GM12801 (cell line): Measurements from ENCODE around the gene OSBPL6.

Source experiments
- TF ChIP-seq, protein P1 (sequence below): IDR thresholded peaks from one replicate; pipeline ENCODE4 v1.5.1; 2011; ENCODE audit warnings: control low read depth; ENCODE audit not compliant: insufficient read length; ENCODE audit errors: extremely low read depth

OSBPL6 gene

DNA sequence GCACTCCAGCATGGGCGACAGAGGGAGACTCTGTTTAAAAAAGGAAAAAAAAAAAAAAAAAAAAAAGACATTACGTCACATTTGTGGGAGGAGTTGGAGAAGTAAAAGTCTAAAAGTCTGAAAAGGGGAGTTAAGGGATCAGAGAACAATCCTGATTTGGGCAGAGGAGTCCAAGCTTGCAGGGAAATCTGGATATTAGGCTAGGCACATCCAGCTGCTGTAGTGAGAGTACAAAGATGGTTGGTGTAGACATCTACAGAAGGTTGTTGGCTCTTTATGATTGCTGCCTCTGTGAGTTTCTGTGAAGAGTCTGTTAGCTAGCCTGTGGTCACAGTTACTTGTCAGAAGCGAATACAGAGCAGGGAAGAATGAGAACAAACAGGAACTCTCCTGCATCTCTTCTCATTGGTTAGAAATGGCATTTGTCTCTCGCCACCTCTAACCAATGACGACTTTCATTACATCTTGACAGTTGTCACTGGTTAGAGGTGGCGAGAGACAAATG lies 3.3 kb upstream of the OSBPL6 start:
- TF ChIP-seq, protein P1, sequence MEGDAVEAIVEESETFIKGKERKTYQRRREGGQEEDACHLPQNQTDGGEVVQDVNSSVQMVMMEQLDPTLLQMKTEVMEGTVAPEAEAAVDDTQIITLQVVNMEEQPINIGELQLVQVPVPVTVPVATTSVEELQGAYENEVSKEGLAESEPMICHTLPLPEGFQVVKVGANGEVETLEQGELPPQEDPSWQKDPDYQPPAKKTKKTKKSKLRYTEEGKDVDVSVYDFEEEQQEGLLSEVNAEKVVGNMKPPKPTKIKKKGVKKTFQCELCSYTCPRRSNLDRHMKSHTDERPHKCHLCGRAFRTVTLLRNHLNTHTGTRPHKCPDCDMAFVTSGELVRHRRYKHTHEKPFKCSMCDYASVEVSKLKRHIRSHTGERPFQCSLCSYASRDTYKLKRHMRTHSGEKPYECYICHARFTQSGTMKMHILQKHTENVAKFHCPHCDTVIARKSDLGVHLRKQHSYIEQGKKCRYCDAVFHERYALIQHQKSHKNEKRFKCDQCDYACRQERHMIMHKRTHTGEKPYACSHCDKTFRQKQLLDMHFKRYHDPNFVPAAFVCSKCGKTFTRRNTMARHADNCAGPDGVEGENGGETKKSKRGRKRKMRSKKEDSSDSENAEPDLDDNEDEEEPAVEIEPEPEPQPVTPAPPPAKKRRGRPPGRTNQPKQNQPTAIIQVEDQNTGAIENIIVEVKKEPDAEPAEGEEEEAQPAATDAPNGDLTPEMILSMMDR: no peak

DNA sequence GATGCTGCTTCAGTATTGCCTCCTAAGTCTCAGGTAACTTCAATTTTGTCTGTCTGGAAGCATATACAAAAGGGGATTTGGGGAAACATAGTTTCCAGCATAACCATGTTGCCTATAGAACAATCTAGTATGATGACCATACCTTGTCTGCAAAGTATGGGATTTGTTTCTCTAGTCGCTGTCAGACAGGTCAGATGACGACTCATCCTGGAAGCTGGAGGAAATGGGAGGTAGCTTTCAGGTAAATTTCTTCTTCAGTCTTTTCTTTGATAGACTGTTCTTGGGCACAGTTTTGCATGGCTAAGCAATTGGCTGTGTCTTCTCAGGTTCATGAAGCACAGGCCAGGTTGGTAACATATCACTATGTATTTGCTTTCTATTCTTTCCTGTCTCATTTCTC lies 2.8 kb upstream of the OSBPL6 start:
- TF ChIP-seq, protein P1: no peak

DNA sequence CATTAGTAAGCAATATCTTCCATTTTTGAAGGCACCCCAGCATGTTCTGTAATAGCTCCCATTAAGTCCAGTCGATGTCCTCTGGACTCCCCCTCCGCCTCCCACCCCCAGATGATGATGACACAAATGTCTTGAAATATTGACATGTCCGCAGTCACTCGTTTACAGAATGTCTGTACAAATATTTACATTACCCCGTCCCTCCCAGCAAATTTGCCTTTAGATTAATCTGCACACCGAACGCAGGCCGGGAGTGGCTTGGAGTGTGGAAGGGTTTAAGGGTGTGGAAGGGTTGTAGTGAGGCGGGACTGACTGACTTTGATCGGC lies 853 bp upstream of the OSBPL6 start:
- TF ChIP-seq, protein P1: no peak

DNA sequence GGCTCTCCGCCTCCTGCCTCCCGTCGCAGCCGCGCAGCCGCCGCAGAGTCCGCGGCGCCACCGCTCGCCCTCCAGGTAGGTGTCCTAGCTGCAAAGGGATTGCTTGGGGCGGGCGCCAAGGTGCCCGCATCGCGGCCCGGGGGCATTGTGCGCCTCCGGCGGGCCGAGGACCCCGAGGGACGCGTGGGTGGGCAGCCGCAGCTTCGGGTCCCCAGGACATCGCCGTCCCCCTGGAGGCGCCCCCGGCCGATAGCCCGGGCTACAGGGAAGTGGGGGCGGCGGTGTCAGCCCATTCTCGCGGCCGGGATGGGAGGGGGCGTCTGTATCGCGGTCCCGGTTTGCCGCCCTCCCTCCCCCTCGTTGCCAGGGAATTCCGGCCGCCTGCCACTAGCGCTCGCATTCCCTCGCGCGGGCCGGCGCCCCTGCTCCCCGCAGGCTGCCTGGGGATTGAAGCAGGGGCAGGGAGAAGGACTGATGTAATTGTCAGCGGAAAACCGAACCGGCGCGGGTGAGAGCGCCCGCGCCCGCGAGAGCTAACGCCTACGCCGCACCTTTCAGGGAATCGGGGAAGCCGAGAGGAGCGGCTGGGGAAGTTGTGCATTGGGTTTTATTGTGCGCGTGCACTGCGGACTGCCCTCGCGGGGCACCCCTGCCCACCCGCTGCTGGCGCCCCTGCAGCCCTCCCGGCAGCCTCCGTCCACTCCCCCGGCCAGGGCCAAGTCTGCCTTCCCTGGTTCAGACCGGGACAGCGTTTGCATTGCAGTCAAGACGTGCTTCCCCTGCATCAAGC lies 483 bp downstream of the OSBPL6 start:
- TF ChIP-seq, protein P1: no peak

DNA sequence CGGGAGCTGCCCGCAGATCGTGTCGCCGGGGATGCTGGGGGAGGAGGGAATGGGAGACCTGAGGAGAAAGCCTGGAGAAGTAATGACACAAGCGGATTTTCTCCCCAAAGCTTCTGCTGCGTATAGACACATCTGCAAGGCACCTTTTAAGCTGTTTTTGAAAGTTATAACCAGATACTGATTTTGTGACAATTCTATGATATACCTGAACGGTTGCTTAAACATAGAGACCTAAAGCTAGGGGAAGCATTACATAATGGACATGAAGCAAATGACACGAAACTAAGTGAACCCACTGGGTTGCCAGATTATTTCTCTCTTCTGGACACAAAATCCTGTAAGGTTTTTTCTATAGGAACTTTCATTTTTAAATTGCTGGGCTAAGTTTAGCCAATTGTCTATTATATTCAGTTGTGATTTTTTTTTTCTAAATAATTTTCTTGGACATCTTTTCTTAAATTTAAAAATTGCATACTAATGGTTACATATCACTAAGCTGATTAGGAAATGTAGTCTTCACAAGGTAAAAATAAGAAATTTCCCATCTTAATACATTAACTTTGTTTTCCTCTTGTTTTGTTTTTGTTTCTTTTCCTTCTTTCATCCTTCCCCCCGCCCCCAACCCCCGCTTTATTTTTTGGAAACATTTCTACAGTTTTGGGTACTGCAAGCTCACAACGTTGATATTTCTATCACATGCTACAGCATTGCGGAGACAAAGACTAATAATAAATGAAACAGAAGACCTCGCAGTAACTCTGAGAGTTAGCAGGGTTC lies 1.3 kb downstream of the OSBPL6 start:
- TF ChIP-seq, protein P1: no peak

DNA sequence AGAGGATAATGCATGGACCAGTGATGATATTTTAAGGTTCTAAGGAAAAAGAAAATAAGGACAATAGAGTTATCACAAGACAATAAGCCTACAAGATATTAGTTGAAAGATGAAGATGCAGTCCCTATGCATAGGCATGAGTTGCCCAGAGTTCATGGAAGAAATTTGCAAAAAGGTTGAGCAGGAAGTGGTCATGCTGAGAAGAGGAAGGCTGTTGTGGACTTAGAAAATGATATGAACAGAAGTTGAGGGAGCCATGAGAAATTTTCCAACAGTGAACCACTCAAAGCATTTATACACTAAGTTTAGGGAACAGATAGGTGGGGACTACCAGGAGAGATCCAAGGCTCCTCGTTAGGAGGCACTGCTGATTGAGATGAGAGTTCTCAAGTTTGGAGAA lies 3.5 kb downstream of the OSBPL6 start:
- TF ChIP-seq, protein P1: no peak

DNA sequence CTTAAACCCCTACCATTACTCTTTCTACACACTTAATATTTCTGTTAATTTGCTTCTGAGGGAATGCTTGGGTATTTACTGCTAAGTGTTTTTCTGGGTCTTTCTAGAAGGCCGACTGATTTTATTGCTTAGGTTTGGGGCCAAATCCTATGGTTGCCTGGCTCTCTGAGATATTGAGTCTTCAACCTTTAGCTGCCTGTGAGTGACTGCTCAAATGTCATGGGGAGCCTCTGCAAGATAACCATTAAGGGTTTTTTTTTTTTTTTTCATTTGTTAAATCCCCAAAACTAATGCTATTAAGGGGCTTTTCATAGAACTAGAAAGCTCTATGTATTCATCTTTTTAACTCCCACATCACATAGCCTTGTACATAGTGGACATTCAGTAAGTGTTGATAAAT lies 5.0 kb downstream of the OSBPL6 start:
- TF ChIP-seq, protein P1: no peak
